Lower leg skin (tissue), 3 donors: ENCODE measurements around the gene ZMYND11.

ENCODE experiments used
- CTCF ChIP-seq, 3 donors: fragments of 450-650 bp; IDR thresholded peaks; one replicate each; pipeline ENCODE4 v1.5.1; 2016; ENCODE audit warnings: antibody characterized with exemption in 3 of 3, mild to moderate bottlenecking in 3 of 3, moderate library complexity in 2 of 3
- POLR2A ChIP-seq, 2 donors: fragments of 450-650 bp; IDR thresholded peaks; one replicate each; pipeline ENCODE4 v1.6.1; 2016 to 2017; ENCODE audit warnings: antibody characterized with exemption in 2 of 2, mild to moderate bottlenecking in 1 of 2, moderate library complexity in 1 of 2

- TF ChIP-seq CTCF (IDR thresholded peaks at IDR 0.05), result no peak
- no peak for TF ChIP-seq POLR2A (IDR thresholded peaks at IDR 0.05)
Measured at GRCh38 chr10:106740-107139, 28.5 kb upstream of the ZMYND11 start.
